H1 (cell line): ENCODE data around the gene HOMER2. TPM values are rescaled to one million over a fixed set of nuclear protein-coding genes. Genes with fewer than 3 reads are reported as not detected.

Experiments
- CHD1 ChIP-seq: IDR thresholded peaks from 2 replicates; pipeline ENCODE4 v1.6.1; 2012; ENCODE audit warnings: low read depth, low read length, improper control_type of control experiment
- CHD2 ChIP-seq: IDR thresholded peaks from 2 replicates; pipeline ENCODE4 v1.6.1; 2012; ENCODE audit warnings: low read length, improper control_type of control experiment
- CTBP2 ChIP-seq: IDR thresholded peaks from 2 replicates; pipeline ENCODE4 v1.7.0; 2011; ENCODE audit warnings: borderline replicate concordance, mild to moderate bottlenecking, moderate library complexity, mixed read lengths, low read length; ENCODE audit not compliant: insufficient read depth, insufficient read length
- EP300 ChIP-seq, 2 experiments: IDR thresholded peaks; 1 replicate in 1 of 2; 2 replicates in 1 of 2; pipeline ENCODE4 v1.6.1; 2011 to 2012; ENCODE audit warnings: low read depth in 2 of 2, low read length in 2 of 2, mild to moderate bottlenecking in 2 of 2, borderline replicate concordance in 1 of 2, inconsistent platforms in 1 of 2, moderate library complexity in 1 of 2
- MAFK ChIP-seq: IDR thresholded peaks from 2 replicates; pipeline ENCODE4 v1.6.1; 2012; ENCODE audit warnings: low read depth, mild to moderate bottlenecking, improper control_type of control experiment, low read length
- MAX ChIP-seq: IDR thresholded peaks from 2 replicates; pipeline ENCODE4 v1.6.1; 2012; ENCODE audit warnings: inconsistent platforms
- PHF8 ChIP-seq: fragments of 200-600 bp; sonication (generic); conservative IDR thresholded peaks from 2 replicates; pipeline ENCODE4 v1.7.1; 2012; ENCODE audit warnings: low read depth, mild to moderate bottlenecking, inconsistent platforms, low read length, moderate library complexity
- SUZ12 ChIP-seq: fragments of 200-600 bp; sonication (generic); IDR thresholded peaks from 2 replicates; pipeline ENCODE4 v1.6.1; 2012; ENCODE audit warnings: mild to moderate bottlenecking, inconsistent platforms, low read length, moderate library complexity, mixed read lengths
- polyA plus RNA-seq, 7 experiments: library from polyadenylated mRNA; depleted of rRNA in 3 of 7; stranded (reverse) in 5 of 7; unstranded in 2 of 7; fragments of >200 nt in 5 of 7; fragments of 200-250 nt in 2 of 7; gene quantifications; 1 replicate in 5 of 7; 2 replicates in 1 of 7; 4 replicates in 1 of 7; pipeline versions ENCODE4 v1.2.1 to v1.2.3, GENCODE V29; 2011 to 2013; ENCODE audit warnings: missing spikeins in 2 of 7, mixed read lengths in 2 of 7
- total RNA-seq: library from RNA; stranded (reverse); fragmentation: NEBNext Ultra II Directional; extraction: Animal tissue kit (Norgen Biotek cat#: 25700); gene quantifications from 2 replicates; pipeline ENCODE4 v1.2.1, GENCODE V29; 2021

Gene HOMER2
- total and polyA plus RNA-seq, 2 of the 8 experiments (the other 6 are each of a cell fraction or from before 2014, with no cell fraction given): 12.5 to 27.6 TPM

- TF ChIP-seq MAFK (no peak), PHF8 (no peak), CHD2 (no peak), EP300 (IDR thresholded peaks at IDR 0.05; ENCODE audit: borderline replicate concordance in 1 of 2, low read depth in 2 of 2, low read length in 2 of 2) (no peak), MAX (no peak), SUZ12 (no peak), CTBP2 (no peak), CHD1 (no peak)
These were observed 74.2 kb downstream of the HOMER2 start (continued) for GRCh38 chr15:82878325-82878724.
